ENCODE measurements around the gene IFT25.

DNA sequence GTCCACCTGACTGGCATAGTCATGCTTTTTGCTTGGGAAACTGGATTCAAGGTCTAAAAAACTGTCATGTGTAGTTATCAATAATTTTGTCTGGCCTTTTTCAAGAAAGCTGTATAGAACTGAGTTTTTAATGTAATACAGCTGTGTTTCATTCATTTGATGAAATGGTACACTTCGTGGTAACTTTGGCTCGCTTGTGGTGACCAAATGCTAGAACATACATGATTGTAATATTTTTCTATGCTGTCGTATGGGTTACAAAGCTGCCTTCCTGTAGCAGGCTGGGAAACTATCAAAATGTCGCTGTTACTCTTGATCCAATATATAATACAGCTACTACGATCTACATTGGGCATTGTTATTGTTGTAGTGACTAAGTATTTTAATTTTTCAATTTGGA, 2.8 kb upstream of the IFT25 start:
- TF ChIP-seq POLR2A (IDR thresholded peaks at IDR 0.05; ENCODE audit: low read depth, low read length) (no peak), TAF1 (IDR thresholded peaks at IDR 0.05; ENCODE audit: borderline replicate concordance, low read depth, low read length) (no peak)

Measured in GM12892 (cell line).